GM18909 (cell line): Measurements from ENCODE around the gene RBM19.
"Not testable (repeated sequence)": the region's sequence is repeated elsewhere in the genome, so short reads cannot be mapped to it uniquely, and the experiment has no call there.

Source experiments
- ATAC-seq: cut with Tn5 transposase; IDR thresholded peaks from one replicate; pipeline ENCODE4 v1.9.1; 2021; ENCODE audit warnings: mild to moderate bottlenecking; ENCODE audit not compliant: unreplicated experiment, poor library complexity

The RBM19 gene

GRCh38 chr12:113818833-113819232 is 147.3 kb downstream of the RBM19 start:
- ATAC-seq = no peak

DNA sequence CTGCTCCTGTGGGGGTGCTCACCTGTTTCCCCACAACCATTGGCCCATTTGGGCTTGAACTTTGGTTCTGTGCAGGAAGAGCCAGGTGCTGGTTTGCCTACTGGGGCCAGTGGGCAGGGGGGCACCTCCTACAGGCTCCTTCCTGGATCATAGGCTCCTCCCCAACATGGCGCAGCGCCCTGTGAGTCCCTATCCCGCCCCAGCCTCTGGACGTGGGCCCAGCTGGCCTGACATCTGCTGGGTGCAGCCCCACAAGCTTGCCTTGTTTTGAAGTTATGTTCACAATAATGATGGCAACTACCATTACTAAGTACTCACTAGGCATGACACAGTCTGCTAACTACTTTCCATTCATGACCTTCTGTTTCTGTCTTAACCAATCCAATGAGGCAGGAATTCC is 147.8 kb downstream of the RBM19 start:
- ATAC-seq = no peak

- no peak for ATAC-seq
These were observed 149.3 kb downstream of the RBM19 start for GRCh38 chr12:113816866-113817265.

DNA sequence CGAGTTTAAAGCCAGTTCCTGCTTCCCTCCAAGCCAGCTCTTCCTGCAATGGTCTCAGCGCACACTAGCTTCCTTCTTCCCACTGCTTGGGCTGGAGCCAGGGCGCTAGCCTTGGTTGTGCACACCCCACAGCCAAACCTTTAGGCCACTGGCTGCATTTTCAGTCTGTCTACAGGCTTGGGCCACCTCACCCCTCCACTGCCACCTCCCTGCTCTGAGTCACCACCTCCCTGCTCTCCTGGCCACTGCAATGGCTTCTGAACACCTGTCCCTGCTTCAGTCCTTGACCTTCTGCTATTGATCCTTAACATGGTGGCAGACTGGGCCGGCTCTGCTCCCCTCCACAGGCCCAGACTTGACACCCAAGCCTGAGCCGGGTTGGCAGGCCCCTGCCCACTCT is 151.1 kb downstream of the RBM19 start:
- ATAC-seq = no peak

GRCh38 chr12:113813229-113813541 is 152.9 kb downstream of the RBM19 start:
- no peak for ATAC-seq

DNA sequence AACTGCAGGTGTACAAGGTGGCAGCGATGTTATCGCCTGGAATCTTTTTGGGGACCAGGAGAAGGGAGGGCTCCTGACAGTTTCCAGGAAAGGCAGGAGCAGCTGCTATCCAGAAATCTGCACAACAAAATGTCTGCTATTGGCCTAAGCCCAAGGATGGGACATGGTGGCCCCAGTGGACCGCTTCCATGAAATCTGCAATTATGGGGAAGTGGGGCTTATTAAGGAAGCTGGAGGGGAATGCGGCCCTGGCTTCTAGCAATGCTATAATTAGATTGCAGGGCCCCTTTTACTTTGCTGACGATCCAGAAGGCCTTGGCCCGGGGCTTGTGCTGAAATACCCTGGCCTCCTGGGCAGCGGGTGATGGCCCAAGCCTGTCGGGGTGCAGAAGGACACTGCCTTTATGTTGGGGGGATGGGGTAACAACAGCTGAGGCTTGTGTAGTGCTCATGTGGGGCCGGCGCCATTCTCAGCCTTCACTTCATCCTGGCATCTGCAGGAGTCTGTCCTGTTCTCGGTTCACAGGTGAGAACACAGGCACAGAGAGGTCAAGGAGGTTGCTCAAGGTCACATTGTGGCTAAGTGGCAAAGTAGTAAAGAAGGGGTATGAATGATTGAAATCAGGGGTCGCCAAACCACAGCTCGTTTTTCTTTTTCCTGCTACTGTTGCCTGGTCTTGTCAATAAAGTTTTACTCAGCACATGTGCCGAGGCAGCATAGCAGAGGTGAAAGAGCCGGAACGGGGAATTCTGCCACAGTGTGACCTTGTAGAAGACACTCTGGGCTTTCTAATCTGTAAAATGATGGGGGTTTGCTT is 153.5 kb downstream of the RBM19 start:
- no peak for ATAC-seq

DNA sequence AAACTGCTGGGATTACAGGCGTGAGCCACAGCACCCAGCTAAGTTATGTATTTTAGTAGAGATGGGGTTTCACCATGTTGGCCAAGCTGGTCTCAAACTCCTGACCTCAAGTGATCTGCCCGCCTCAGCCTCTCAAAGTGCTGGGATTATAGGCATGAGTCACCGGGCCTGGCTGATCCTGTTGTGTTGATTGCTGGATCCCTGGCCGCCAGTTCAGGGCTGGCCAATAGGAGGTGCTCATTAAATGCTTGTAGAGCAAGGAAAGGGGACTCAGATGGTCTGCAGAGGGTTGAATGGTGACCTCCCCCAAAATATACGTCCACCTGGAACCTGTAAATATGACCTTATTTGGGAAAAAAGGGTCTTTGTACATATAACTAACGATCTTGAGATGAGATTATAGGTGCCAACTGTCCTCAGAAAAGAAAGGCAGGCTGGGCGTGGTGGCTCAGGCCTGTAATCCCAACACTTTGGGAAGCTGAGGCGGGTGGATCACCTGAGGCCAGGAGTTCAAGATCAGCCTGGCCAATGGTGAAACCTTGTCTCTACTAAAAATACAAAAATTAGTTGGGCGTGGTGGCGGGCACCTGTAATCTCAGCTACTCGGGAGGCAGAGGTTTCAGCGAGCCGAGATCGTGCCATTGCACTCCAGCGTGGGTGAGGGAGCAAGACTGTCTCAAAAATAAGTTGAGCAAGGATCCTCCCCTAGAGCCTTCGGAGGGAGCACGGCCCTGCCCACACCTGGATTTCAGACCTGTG is 156.5 kb downstream of the RBM19 start:
- ATAC-seq = not testable (repeated sequence)

GRCh38 chr12:113808095-113808951 is 157.8 kb downstream of the RBM19 start:
- ATAC-seq = no peak

DNA sequence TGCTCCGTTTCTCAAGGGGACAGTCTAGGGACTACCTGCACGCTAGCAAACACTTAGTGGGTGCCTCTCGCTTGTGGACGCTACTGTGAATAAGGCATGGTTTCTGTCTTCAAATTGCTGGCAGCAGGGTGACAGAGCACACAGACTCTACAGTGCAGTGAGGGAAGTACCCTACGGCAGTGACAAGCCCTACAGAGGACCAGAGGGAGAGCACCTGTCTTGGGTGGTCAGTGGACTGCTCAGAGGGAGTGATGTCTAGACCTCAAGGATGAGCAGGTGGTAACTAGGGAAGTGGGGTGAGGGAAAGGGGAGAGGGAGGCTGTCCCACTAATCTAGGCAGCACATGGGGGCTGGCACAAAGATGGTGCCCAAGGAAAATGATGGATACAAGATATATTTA is 160.5 kb downstream of the RBM19 start:
- ATAC-seq = no peak

- no peak for ATAC-seq
These were observed 161.0 kb downstream of the RBM19 start for GRCh38 chr12:113804961-113805600.

DNA sequence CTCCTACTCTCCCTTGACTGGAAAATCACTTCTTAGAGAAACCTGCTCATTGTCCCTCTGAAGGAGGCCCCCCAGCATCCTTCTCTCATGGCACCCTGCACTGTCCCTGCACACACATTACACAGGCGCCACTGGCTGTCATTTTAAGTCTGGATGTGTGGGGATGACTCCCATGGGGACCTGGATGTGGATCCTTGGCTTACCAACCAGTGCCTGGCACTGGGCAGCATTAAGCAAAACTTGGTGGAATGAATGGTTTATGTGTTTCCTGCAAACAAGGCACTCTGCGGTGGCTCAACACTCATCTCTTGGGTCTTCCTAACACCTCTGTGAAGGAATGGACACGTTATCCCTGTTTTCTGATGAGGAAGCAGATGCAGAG is 162.4 kb downstream of the RBM19 start:
- no peak for ATAC-seq

DNA sequence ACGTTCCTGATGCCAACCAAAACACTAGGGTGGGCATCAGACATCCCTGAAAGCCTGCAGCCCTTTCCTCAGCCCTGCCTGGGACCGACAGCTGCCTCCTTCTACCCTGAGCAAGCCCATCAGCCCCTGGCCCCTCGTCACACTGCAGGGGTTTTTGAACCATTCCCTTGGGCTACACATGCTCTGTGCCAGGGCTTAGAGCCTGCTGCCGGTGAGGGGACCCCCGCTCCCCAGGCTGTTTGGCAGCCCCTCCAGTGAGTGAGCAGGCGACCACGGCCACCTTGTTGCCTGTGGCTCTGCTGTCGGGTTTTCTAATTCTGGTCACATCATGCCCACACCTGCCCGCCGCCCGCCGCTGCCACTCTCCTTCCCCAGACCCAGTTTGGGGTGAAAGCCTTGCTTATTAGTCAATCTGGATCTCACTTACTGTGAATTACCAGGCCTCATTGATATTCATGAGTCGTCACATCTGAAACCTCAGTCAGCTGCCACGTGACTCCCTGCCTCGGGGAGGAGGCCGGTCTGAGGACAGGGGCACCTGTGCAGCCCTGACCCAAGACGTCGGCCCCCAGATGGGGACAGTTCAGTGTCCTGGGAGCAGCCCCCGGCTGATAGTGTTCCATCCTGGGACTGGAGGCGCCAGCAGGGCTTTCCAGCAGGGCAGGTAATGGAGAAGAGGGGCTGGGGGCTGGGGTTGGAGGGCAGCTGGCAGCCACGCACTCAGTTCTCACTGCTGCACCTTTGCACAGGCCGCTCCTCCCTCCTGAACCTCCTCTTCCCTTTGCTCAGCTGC is 163.0 kb downstream of the RBM19 start:
- ATAC-seq = no peak

GRCh38 chr12:113802000-113802749 is 163.9 kb downstream of the RBM19 start:
- ATAC-seq = no peak

- no peak for ATAC-seq
These were observed 165.9 kb downstream of the RBM19 start for GRCh38 chr12:113800201-113800600.

DNA sequence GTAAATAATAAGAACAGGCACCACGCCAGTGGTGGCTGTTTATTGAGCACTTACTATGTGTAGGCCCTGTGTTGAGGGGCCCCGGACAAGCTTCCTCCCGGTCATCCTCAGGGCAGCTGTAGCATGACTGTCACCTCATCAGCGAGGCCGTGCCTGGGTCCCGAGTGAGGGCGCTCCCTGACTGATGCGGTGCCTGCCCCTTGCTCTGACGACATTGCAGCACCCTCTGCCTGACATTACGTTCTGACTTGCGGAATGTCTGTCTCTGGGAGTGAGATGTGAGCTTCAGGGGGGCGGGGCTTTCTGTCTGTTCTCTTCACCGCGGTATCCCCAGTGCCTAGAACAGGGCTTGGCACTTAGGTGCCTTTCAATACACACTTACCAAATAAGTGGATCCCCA is 167.6 kb downstream of the RBM19 start:
- no peak for ATAC-seq

- no peak for ATAC-seq
These were observed 168.6 kb downstream of the RBM19 start for GRCh38 chr12:113797535-113797868.

DNA sequence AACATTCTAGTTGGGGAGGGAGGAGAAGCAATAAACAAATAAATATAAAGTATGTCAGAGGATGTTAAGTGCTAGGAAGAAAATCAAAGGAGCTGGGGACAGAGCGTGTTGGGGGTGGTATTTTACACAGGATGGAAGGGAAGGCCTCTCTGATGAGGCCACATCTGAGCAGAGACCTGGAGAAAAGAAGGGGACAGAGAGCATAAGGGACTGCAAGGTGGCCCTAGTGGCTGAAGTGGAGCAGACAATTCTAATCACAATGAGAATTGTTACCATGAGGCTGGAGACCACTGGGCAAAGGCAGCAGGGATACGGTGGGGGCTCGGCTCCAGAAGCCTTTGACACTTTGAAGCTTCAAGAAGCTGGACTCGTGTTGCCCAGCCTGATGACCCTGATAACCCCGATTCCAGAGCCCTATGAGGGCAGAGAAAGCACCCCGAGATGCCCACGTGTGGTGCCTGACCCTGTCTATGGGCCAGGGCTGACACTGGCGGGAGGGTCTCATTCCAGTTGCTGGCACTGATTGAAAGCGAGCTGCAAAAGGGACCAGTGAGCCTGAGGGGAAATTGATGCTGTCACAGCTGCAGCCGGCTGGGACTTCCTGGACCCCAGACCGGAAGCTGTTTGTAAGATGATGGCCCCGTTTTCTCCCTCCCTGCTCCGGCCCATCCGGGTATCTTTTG is 169.1 kb downstream of the RBM19 start:
- no peak for ATAC-seq

DNA sequence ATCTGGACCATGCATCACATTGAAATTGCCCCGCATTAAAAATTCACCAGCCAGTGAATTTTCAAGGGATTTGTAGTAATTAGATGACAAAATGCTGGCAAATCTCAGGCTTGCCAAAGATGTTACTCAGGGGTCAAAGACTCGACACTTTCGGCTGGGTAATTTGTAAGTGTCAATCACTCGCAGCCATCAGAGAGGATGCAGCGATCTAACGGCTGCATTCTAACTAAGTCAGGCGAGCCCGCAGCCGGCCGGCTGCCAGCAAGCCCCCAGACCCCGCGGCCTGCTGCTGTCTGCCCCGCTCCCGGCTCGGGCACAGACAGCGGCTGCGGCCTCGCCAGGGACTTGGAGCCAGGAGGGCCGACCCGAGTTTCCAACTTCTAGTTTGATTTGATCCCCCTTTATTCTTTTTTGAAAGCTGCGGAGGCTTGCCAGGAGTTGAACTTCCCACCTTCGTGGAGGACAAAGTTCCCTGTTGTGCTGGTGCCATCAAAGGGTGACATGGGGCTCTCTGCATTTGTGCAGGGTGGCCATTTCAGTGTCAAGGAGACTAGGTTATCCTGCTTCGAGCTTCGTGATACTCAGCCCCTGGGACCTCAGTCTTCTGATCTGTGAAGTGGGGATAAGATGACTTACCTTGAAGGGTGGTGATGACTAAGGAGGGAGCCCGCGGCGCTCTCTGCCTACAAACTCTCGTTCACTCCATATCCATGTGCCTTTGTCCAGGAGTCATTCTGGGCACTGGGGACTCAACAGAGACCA is 169.9 kb downstream of the RBM19 start:
- no peak for ATAC-seq
